ENCODE measurements around the gene SLC22A7.
A peak's percentile ranks its signal among the peaks of the same experiment; 100 is the strongest.
"Not testable (repeated sequence)": the region's sequence is repeated elsewhere in the genome, so short reads cannot be mapped to it uniquely, and the experiment has no call there.

SLC22A7 gene

DNA sequence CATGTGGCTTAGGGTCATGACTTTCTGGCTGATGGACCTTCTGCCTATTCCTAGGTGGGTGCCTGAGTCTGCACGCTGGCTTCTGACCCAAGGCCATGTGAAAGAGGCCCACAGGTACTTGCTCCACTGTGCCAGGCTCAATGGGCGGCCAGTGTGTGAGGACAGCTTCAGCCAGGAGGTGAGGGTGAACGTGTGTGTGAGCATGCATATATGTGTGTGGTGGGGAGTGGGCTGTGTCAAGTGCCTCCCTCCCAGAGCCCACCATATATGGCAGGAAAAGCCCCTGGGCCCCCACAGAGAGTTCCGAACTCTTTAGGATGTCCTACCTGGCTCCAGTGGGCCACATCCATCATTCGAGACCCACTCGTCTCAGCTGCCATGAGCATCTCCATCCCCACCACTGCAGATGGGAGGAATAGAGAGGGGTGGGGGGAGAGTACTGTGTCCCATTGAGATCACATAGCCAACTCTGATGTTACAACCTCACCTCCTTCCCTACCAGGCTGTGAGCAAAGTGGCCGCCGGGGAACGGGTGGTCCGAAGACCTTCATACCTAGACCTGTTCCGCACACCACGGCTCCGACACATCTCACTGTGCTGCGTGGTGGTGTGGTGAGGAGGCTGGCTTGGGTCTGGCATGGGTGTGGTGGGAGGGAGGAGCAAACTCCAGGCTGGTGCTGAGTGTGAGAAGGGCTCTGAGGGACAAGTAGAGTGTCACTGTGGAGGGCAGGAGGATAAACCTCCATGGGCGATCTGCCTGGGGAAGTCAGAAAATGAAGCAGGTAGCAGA lies 3.2 kb downstream of the SLC22A7 start:
- DNase-seq (ENCODE audit: low read depth in 2 of 2), result no peak

DNA sequence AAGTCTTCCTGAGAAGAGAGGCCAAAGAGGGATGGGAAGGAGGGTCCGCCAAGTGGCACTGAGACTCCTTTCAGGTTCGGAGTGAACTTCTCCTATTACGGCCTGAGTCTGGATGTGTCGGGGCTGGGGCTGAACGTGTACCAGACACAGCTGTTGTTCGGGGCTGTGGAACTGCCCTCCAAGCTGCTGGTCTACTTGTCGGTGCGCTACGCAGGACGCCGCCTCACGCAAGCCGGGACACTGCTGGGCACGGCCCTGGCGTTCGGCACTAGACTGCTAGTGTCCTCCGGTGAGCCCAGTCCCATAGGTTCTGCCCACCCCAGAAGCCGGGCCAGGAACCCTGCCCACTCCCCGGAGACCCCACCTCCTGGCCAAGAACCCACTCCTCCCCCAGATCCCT lies 4.1 kb downstream of the SLC22A7 start:
- no peak for DNase-seq (ENCODE audit: low read depth in 2 of 2)

DNA sequence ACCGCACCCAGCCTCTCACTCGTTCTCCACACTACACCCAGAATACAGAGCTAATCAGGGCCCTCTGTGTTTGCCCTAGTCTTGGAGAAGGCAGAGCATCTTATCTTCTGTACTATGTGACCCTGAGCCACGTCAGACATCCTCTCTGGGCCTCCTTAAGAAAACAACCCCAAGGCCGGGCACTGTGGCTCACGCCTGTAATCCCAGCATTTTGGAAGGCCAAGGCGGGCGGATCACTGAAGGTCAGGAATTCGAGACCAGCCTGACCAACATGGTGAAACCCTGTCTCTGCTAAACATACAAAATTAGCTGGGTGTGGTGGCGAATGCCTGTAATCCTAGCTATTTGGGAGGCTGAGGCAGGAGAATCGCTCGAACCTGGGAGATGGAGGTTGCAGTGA lies 4.9 kb downstream of the SLC22A7 start:
- not testable (repeated sequence) for DNase-seq (ENCODE audit: low read depth in 2 of 2)

DNA sequence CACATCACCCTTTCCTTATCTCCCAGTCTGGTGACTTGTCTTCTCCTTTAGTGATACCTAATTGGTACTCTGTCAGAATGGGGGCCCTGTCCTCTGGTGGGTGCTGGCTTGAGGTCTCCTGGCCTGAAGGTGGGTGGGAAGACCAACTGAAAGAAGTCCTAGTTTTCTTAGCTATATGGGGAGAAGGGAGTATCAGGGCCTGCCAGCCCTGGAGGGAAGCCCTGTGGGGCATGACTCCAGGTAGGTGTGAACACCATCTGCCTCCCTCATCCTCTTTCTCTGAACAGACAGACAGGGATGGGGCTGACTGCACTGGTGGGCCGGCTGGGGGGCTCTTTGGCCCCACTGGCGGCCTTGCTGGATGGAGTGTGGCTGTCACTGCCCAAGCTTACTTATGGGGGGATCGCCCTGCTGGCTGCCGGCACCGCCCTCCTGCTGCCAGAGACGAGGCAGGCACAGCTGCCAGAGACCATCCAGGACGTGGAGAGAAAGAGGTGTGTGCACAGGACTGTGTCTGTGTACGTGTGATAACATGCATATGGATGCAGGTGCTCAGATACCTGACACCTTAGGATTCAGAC lies 5.8 kb downstream of the SLC22A7 start:
- DNase-seq (ENCODE audit: low read depth in 2 of 2), result no peak

DNA sequence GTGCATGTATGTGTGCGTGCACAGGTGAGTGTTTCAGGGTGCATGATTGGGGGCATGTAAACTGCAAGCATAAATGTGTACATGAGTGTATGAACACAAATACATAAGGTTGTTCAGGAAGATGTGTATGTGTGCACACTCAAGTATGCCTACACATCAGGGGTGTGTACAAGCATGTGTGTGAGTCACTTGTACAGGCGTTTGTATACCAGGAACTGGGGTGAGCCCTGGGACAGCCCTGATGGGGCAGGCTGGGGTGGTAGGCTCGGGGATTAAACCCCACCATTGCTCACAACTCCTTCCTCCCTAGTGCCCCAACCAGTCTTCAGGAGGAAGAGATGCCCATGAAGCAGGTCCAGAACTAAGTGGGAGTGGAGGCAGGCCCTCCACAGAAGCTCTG lies 6.3 kb downstream of the SLC22A7 start:
- DNase-seq (ENCODE audit: low read depth in 2 of 2), result no peak

DNA sequence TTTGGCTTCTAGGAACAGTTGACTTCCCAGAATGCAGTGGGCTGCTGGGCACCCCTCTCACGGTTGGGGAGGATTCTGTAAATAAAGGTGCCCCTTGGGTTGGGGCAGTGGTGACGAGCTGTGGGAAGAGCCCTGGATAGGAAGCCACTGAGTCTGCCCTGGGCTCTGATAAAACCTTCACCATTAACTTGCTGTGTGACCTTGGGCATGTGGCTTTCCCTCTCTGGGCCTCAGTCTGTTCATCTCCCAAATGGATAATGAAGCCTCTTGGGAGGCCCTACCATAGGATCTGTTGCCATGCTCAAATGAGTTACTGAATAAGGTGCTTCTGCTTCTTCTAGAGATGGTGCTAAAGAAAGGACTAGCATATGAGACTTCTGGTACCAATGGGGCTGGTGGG lies 6.8 kb downstream of the SLC22A7 start:
- no peak for DNase-seq (ENCODE audit: low read depth in 2 of 2)

DNA sequence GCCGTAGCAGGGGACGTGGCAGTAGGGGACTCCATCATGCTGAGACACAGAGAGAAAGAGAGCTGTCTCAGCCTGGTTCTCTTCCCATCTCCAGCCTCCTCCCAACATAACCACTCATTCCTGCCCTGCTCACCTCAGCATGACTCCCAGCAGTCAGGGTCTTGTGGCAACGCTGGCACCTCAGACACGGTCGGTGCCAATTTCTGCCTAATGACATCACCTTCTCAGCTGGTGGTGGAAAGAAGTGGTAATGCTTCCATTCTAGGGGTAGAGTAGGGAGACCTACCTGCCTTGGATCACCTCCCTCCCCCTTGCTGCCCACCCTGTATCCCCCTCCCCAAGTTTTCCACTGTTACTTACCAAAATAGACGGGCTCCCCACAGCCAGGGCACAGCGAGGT lies 8.0 kb downstream of the SLC22A7 start:
- no peak for DNase-seq (ENCODE audit: low read depth in 2 of 2)

DNA sequence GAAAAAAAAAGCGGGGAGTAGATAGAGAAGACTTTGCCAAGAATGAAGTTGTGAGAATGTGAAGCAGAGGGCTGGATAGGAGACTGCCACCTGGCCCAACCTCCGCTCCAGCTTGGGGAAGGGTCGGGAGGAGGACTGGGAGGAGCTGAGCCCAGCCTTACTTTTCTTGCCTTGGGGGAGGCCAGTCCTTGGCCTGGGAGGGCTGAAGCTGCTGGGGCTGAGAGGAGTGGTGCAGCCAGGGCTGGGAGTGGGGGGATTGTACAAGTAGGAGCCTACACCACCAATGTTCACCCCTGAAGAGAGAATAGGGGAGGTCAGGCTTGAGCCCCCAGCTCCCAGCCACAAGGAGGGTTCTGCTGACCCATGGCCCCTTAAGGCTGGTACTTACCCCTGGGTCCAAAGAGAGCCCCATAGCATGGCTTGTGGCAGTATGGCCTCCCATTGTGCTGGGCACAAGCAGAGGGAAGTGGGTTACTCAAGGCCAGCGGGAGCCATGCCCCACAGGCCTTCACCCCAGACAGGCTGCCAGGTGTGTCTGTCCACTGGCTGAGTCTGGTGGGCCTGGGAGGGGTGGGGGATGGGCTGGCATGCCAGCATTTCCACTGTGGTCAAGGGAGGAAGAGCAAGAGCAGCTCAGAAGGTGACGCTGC lies 9.5 kb downstream of the SLC22A7 start:
- DNase-seq (ENCODE audit: low read depth in 2 of 2), result no peak

DNA sequence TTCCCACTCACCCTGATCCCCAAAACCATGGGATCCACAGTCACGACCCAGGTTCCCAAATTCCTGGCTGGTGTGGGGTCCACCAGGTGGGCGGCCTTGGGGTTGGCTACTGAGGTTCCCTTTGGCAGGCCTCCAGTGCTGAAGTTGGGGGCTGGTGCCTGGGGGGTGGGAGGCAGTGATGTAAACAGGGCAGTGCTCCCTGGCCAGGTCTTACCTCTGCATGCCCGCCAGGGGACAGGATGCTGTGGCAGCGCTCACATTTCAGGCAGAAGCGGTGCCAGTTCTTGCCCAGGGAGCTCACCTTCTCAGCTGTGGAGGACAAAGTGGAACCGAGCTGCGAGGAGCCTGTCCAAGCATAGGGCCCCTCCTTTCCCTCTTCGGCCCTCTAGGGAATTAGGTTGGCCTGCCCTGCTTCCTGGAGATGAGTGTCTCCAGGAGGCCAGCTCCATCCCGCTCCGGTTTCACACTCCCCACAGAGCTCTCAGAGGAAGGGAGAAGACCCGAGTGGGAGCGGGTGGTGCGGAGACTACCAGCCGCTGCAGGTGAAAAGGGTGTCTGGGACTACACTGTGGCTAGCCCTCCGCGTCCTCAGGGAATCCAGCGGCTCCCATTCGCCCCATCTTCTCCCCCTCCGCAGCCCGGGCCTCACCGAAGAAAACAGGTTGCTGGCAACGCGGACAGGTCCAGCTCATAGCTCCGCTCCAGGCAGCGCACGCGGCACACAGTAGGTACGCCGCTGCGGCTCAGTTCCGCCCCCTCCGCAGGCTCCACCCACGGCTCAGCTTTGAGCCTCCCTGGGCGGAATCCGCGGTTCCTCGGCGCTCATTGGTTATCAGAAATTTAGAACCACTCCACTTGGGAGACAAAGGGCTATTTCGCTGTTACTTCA lies 10.3 kb downstream of the SLC22A7 start, which contains the start of gene CRIP3:
TSS of gene CRIP3 (minus strand) at position 726 of the 889 bp plus-strand sequence. CDS start at position 692, 34 bp downstream.
- DNase-seq (ENCODE audit: low read depth in 2 of 2), result peak; percentile 13 to 34

DNA sequence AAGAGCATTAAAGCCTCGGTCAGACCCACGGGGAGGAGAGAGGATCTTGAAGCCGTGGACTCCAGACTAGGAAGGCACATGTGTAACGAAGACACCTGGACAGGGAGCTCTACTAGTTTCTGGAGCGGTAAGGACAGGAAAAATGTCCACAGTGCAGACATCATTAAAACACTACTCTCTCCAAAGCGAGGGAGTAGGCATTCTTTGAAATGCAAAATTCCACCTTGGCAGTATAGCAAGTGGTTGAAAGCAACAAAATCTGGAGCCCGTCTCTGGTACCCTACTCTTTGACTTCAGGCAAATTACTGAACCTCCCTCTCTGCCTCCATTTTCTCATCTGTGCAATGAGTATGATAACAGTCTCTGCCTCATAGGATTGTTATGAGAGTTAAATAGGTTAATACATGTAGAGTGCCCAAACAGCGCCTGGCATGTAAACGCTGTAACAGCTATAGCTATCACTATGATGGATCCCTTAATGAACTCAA lies 11.0 kb downstream of the SLC22A7 start:
- no peak for DNase-seq (ENCODE audit: low read depth in 2 of 2)

DNA sequence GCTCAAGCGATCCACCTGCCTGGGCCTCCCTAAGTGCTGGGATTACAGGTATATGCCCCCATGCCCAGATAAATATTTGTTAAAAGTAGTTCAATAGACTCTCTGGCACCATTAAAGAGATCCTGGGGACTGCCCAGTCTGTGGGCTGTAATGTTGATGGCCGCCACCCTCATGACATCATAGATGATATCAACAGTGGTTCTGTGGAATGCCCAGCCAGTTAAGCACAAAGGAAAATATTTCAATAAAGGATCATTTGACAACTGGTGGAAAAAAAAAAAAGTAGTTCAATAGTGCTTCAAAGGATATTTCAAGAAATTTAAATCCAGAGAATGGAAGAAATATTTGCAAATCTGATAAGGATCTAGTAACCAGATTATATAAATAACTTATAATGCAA lies 12.1 kb downstream of the SLC22A7 start:
- no peak for DNase-seq (ENCODE audit: low read depth in 2 of 2)

DNA sequence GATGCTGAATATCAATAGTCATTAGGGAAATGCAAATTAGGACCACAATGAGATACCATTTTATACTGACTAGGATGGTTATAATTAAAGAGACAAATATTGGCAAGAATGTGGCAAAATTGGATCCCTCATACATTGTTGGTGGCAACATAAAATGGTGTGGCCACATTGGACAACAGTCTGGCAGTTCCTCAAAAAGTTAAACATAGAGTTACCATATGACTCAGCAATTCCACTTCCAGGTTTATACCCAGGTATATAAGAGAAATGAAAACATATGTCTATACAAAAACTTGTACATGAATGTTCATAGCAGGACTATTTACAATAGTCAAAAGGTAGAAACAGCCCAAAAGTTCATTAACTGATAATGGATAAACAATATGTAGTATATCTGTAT lies 12.6 kb downstream of the SLC22A7 start:
- no peak for DNase-seq (ENCODE audit: low read depth in 2 of 2)

DNA sequence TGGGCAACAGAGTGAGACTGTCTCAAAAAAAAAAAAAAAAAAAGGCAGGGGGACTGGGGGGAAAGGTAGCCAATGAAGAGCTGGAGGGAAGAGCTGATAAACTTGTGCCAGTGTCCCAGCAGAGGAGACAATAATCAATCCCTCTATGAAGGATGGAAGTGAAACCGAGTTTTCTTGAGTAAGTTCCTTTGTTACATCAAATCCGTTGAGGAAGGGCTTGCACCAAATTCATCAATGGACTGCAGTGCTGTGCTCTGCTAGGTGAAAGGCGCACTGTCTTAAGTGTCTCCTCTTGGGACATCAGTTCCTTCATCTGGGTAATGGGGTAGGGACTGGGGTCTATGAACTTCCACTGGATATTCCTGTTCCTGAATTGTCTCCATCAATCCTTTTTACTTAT lies 13.6 kb downstream of the SLC22A7 start:
- DNase-seq (ENCODE audit: low read depth in 2 of 2), result no peak

DNA sequence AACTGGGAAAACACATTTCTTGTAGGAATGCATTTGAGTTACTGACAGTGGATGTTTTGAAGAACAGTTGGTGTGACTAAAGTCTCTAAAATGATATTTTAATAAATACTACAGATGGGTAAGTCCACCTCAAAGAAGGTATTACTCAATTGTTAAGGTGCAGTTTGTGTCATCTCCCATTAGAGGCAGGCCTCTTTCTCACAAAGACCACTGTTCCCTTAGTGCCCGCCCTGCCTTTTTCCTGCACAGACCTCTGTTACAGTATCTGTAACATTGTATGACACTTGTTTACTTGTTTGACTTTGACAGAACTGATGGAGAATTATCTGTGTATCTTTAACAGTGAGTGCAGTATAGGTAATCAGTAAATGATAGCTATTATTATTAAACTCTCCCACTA lies 15.8 kb downstream of the SLC22A7 start:
- DNase-seq (ENCODE audit: low read depth in 2 of 2), result no peak

DNA sequence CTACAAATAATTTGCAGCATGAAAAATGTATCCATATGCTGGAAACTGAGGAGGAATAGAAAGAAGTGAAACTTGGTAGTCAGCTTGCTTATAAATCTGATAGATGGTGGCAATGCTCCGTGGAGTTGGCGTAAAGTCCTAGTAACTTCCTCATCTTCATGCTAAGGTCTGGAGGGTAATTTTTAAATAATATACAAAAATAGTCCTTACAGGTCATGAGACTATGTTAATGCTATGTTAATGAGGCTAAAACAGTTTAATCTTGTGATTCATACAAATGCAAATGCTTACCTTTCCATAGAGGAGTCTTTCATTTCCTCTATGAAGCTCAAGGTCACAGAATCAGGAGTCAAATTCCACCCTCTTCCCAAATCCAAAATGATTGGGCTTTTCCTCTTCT lies 20.0 kb downstream of the SLC22A7 start:
- DNase-seq (ENCODE audit: low read depth in 2 of 2), result no peak

DNA sequence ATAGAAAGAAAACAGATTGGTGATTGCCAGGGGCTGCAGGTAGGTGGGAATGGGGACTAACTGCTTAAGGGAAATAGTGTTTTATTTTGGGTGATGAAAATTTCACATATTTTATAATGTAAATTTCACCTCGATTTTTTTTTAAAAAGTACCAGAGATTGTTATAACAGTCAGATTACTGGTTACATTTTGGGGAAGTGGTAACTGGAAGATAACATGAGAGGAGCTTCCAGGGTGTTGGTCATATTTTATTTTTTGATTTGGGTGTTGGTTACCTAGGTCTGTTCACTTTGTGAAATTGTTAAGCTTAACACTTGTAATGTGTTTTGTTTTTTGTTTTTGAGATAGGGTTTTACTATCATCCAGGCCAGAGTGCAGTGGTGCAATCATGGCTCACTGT lies 27.8 kb downstream of the SLC22A7 start:
- DNase-seq (ENCODE audit: low read depth in 2 of 2), result no peak

DNA sequence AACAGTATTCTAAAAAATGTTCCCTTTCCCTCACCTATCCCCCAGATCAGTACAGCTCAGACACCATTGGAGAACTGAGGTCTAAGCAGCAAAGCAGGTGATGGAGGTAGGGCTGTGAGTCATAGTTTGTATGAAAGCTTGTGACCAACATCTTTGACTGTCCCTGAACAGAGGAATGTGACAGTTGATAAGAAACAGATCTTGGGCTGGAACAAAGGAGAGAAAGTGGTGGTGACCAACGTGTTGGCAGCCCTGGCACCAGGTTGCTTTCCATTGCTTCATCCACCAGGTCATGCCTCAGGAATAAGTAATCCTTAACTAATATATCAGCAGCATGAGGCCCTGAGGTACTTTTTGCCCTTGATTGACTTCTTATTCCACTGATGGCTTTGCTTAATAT lies 30.5 kb downstream of the SLC22A7 start:
- no peak for DNase-seq (ENCODE audit: low read depth in 2 of 2)

DNA sequence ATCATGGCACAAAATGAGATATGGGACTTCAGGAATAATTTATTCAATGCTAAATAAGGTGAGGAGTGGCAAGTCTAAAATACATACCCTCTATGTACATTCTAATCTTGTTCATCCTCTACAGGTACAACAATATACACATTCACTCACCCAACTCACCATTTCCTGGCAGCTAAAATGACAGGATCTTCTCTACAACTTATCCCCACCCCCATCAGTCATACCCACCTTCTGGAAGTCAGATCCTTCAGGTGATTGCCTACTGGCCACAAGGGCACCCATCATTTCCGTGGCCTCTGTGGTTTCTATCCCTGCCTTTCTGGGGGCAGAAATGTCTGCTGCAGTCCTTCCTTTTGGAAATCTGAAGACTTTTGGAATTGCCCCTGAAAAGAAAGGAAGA lies 33.4 kb downstream of the SLC22A7 start:
- no peak for DNase-seq (ENCODE audit: low read depth in 2 of 2)

DNA sequence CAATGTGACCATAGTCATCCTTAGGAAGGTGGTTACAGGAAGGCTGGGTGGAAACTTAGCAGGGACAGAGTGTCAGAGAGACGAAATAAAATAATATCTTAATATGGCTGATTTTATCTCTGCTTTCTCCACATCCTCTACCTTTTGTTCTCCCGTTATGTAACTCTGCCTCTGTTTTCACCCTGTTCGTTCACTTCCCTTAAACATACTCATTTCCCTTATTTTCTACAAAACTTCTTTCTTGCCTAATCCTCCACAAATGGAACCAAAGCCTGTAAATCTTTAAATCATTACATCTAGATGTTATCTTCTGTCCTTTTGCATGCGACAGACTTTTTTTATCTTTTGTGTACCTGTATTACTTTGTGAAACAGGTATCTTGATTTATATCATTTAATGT lies 33.8 kb downstream of the SLC22A7 start:
- no peak for DNase-seq (ENCODE audit: low read depth in 2 of 2)

DNA sequence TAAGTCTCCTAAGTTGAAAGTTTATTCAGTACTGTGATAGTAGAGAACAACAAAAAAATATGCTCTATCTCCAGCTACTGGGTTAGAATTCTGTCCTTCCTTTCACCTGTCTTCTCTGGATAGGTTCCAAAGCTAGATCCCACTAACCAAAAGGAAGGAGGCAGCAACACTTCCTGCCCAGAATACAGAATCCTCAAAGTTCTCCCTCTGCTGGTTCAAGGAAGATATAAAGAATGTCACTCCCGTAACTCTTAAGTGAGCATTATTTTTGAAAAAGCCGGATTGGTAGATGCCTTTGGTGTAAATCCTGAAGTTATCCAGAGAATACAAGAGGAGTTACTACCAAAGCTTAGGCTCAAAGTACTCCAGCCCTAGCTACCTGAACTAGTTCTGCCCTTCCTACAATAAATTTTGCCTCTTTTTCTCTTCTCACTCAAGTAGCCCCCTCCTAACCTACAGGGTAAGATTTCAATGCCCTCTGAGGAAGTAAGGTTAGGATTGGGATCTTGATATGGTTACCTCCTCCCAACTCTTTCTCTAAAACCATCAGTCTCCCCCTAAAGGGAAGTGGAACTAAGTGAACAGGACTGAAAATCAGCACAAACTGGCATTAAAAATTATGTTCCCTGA lies 36.5 kb downstream of the SLC22A7 start:
- DNase-seq (ENCODE audit: low read depth in 2 of 2), result no peak

DNA sequence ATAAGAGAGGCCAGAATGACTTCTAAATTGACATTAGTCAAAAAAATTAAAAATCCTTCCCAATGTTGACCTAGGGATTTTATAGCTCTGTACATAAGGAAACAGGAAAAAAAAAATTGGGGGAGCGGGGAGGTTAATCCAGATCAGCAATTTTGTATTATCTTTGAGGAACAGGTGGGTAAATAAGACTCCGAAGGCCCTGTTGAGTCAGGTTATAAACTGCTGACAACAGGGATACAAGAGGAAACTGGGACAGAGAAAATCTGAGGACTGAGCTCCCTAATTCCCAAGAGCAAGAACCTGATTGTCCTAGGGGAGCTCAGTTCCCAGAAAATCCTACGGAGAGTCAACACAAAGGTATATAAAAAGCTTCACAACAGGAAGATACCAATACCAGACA lies 37.4 kb downstream of the SLC22A7 start:
- no peak for DNase-seq (ENCODE audit: low read depth in 2 of 2)
